NCI-H187 (cell line): ENCODE measurements around the gene OR52A1.

Experiments
- DNase-seq, 2 experiments: peaks; one replicate each; lab custom pipeline; 2025; lab: John Stamatoyannopoulos, UW

Gene OR52A1

DNA sequence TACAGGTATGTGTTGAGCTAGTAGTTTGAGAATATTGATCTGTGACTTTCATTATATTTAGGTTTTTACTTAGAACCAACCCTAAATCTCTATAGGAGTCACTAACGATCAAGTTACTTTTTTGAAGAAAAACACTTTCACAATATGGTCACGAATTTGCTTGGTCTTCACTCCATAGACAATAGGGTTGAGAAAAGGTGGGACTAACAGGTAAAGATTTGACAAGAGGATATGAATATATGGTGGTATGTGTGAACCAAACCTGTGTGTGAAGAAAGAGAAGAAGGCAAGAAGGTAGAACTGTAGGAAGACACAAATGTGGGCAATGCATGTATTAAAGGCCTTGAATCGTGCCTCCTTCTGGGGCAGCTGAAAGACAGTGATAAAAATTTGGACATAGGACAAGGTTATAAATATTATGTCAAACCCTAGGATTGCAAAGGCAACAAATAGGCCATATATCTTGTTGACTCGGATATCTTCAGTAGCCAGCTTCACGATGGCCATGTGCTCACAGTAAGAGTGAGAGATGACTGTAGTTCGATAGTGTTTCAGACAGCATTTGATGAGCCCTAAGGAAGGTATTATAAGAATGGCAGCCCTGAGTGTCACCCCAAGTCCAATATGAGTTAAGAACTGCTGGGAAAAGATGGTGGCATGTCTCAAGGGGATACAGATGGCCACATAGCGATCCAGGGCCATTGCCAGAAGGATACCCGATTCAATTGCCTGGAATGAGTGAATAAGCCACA is 22.8 kb downstream of the OR52A1 start:
- no peak for DNase-seq

- no peak for DNase-seq
Measured at GRCh38 chr11:5129457-5129877, 25.1 kb downstream of the OR52A1 start.

DNA sequence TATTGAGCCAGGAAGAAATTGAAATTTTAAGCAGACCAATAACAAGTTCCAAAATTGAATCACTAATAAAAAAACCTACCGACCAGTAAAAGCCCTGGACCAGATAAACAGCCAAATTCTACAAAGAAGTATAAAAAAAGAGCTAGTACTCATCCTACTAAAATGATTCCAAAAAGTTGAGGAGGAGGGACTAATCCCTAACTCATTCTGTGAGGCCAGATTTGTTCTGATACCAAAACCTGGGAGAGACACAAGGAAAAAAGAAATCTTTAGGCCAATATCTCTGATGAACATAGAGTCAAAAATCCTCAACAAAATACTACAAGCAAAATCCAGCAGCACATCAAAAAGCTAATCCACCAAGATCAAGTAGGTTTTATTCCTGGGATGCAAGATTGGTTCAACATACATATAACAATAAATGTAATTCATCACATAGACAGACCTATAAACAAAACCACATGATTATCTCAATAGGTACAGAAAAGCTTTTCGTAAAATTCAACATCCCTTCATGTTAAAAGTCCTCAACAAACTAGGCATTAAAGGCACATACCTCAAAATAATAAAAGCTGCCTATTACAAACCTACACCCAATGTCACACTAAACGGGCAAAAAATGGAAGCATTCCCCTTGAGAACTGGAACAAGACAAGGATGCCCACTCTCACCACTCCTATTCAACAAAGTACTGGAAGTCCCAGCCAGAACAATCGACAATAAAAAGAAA is 29.5 kb downstream of the OR52A1 start:
- DNase-seq: no peak

DNA sequence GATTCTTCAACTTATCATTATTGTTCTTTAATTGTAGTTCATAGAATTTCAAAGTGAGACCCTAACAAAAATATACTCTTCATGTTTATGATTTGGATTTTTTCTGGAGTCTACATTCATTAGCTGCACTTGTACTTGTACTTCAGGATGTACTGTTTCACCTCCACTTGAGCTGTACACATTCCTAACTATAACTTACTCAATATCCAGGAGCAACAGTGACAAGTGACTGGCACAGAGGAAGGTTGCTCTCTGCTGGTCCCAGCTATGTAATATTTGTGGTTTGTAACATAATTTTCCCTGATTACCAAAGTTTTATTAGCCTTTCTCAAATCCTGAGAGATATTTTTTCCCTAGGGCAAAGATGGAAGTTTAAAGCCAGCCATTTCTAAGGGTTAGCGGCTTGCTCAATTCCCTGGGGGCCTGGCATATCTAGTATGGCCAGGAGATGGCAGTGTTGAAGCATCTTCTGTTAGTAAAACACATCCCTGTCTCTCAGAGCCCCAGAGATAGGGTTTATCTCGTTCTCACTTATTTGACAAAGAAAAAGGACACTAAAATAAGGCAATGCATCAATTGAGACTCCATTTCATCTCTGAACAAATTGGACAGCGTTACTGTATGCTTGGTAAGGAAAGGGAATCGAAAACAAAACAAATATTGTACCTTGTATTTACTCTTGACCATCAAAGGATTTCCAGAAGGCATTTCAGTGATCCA is 30.6 kb downstream of the OR52A1 start:
- peak in 1 of 2 experiments; percentile 42 for DNase-seq

- DNase-seq: no peak
Measured at GRCh38 chr11:5118893-5119292, 35.7 kb downstream of the OR52A1 start.

DNA sequence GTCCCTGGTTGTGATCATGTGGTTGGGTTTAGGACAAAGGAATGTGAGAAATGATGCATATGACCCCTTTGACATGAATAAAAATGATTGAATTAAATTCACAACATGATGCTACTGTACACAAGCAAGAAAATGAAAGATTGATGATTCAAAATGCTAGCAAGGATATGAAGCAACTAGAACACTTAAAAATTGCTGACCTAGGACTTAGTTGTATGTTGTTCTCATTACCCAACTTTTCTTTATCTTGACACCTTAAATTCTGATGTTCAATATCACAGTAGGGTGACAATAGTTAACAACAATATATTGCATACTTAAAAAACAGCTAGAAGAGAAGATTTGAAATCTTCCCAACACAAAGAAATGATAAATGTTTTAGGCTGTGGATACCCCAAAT is 37.0 kb downstream of the OR52A1 start:
- DNase-seq: no peak

GRCh38 chr11:5115339-5115738 is 39.2 kb downstream of the OR52A1 start:
- DNase-seq: no peak

GRCh38 chr11:5107285-5107684 is 47.3 kb downstream of the OR52A1 start:
- DNase-seq: no peak

GRCh38 chr11:5103066-5103465 is 51.5 kb downstream of the OR52A1 start:
- no peak for DNase-seq

GRCh38 chr11:5102246-5102645 is 52.3 kb downstream of the OR52A1 start:
- DNase-seq: no peak

DNA sequence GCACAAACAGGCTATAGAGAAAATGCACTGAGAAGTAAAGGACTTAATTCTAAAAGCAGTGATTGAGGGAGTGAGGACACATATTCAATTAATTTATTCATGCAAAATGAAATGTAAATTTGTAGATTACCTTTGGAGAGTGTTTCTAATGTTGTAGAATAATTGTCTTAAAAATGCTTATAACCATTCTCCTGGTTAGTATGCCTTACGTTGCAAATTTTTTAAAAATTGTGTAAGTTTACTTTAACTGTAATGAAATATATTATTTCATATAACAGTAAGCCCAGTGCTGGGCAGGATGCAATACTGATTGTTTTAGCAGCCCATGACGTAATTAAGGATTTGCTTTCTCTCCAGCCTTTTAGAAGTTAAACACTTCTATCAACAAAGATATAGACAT is 58.5 kb downstream of the OR52A1 start:
- no peak for DNase-seq
